HCT116 (cell line): ENCODE data around the gene IQGAP2.

Experiments used
- CEBPB ChIP-seq: IDR thresholded peaks from 2 replicates; pipeline ENCODE4 v1.6.1; 2012; ENCODE audit warnings: low read depth
- CTCF ChIP-seq, 3 experiments: fragments of 200-600 bp in 1 of 3; sonication (generic) in 1 of 3; IDR thresholded peaks in 2 of 3; conservative IDR thresholded peaks in 1 of 3; 2 replicates each; pipeline ENCODE4 v1.5.1; 2012 to 2017; ENCODE audit warnings: low read depth in 2 of 3, low read length in 2 of 3, antibody characterized with exemption in 1 of 3, borderline replicate concordance in 1 of 3, control low read depth in 1 of 3, mild to moderate bottlenecking in 1 of 3, mixed read lengths in 1 of 3, mixed run types in 1 of 3, moderate library complexity in 1 of 3; ENCODE audit not compliant: insufficient read depth in 1 of 3
- EZH2 ChIP-seq: fragments of 200-600 bp; sonication (generic); IDR thresholded peaks from 2 replicates; pipeline ENCODE4 v1.6.1; 2017; ENCODE audit warnings: antibody characterized with exemption, mixed run types
- EZH2phosphoT487 ChIP-seq: fragments of 200-600 bp; IDR thresholded peaks from 2 replicates; pipeline ENCODE4 v1.6.1; 2018; ENCODE audit warnings: antibody characterized with exemption, borderline replicate concordance
- JUND ChIP-seq: IDR thresholded peaks from 2 replicates; pipeline ENCODE4 v1.6.1; 2012
- MAX ChIP-seq: IDR thresholded peaks from 2 replicates; pipeline ENCODE4 v1.6.1; 2012
- POLR2A ChIP-seq: IDR thresholded peaks from 2 replicates; pipeline ENCODE4 v1.7.0; 2011; ENCODE audit warnings: borderline replicate concordance; ENCODE audit not compliant: insufficient read depth, insufficient read length; ENCODE audit errors: extremely low read depth
- POLR2AphosphoS5 ChIP-seq: IDR thresholded peaks from 2 replicates; pipeline ENCODE4 v1.6.1; 2011; ENCODE audit warnings: mild to moderate bottlenecking, low read depth, low read length, moderate library complexity
- ZNF274 ChIP-seq: fragments of 200-500 bp; sonication (Bioruptor generic); IDR thresholded peaks from 2 replicates; pipeline ENCODE4 v1.6.1; 2014; ENCODE audit warnings: mild to moderate bottlenecking, low read depth, low read length, inconsistent platforms

DNA sequence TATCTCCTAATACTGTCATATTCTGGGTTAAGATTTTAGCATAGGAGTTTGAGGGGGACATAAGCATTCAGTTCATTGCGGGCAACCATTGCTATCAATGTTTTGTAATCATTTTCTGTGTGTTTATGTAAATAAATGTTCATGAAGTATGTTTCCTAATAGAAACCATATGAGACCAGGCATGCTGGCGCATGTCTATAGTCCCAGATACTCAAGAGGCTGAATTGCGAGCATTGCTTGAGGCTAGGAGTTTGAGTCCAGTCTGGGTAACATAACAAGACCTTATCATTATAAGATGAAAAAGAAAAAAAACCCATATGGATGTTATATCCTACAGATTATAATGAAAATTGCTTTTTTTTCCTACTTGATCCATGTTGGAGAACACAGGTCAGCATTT, 129.0 kb downstream of the IQGAP2 start:
- no peak for TF ChIP-seq EZH2
- no peak for TF ChIP-seq POLR2AphosphoS5
- TF ChIP-seq ZNF274: no peak
- TF ChIP-seq CTCF (IDR thresholded peaks at IDR 0.05 in 2 of 3, conservative IDR thresholded peaks at IDR 0.05 in 1 of 3; ENCODE audit: borderline replicate concordance in 1 of 3, insufficient read depth in 1 of 3, low read depth in 2 of 3, low read length in 2 of 3): no peak
- no peak for TF ChIP-seq MAX
- TF ChIP-seq POLR2A: no peak
- no peak for TF ChIP-seq CEBPB
- no peak for TF ChIP-seq EZH2phosphoT487
- TF ChIP-seq JUND: no peak
